COLO829 (cell line): ENCODE measurements around the gene SFMBT1.
A peak's percentile ranks its signal among the peaks of the same experiment; 100 is the strongest.
"Not testable (repeated sequence)": the region's sequence is repeated elsewhere in the genome, so short reads cannot be mapped to it uniquely, and the experiment has no call there.

Source experiments
- DNase-seq: peaks from one replicate; pipeline ENCODE4 v3.0.0; 2012; ENCODE audit warnings: low spot score

Gene SFMBT1

DNA sequence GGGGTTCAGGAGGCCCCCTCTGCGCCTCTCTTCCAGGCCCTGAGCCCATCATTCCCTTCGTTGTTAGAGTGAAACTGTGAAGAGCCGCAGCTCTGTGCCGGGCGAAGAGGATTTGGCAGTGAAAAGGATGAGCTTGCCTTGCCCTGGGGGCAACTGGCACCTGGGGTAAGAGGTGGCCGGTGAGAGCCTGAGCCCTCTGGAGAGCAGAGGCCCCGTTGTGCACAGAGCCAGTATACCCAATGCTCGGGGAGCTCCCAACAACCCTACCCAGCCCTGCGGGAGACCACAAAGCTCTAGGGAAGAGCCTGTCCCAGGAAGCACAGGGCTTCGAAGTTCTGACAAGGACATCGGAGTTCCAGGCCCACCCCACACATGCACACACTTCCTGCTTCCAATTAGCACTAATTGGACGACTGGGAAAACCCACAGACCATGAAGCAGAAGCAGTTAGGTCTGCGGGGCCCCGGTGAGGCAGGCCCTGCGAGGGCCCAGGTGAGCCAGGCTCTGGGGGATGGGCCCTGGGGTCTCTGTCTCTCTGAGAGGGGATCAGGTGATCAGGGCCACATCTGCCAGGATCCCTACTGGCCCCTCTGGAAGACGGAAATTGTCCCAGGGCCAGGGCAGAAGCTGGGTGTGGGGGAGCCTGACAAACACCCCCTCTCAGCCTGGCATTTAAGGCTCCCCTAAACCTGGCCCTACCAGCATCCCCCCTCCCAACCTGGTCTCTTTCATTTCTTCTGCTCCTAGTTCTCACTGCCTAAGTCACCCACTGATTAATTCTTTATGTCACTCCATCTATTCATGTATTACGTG, 27.9 kb upstream of the SFMBT1 start:
- DNase-seq = no peak

DNA sequence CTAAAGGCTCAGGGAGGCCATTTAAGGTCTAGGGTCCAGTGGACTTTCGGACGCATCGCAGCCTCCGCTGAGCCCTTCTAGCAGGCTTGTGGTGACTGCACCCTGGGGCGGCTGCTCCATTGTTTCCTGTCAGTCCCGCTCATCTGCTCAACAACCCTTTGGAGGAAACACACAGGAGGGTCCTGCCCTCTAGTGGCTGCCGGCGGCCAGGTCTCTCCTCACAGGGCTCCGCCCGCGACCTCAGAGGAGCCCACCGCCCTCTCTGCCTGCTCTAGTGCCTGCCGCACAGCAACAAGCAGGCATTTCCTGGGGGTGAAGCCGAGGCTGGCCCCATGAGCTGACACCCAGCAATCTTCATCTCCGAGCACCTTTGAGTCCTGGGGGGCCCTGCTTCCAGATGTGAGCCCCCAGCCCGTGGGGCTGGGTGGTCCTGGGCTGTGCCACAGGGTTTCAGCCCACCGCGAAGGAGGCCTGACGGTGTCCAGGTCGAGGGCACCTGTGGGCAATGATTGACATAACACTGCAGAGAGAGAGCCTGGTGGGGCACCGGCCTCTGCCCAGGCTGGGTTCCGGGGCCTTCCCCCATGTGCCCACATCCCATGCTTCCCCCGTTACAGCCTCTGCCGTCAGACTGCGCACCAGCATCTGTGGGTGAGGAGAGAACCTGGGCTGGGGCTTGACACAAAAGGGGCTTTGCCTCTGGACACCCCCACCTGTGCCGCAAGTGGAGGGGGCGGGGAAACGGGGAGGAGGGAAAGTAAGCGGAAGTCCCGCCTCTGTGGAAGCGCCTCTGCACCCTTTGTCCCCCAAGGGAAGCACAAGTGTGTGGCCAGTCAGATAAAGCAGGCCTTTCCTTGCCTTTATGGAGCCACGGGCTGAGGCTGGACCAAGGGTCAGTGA, 27.0 kb upstream of the SFMBT1 start:
- peak; percentile 86 for DNase-seq

DNA sequence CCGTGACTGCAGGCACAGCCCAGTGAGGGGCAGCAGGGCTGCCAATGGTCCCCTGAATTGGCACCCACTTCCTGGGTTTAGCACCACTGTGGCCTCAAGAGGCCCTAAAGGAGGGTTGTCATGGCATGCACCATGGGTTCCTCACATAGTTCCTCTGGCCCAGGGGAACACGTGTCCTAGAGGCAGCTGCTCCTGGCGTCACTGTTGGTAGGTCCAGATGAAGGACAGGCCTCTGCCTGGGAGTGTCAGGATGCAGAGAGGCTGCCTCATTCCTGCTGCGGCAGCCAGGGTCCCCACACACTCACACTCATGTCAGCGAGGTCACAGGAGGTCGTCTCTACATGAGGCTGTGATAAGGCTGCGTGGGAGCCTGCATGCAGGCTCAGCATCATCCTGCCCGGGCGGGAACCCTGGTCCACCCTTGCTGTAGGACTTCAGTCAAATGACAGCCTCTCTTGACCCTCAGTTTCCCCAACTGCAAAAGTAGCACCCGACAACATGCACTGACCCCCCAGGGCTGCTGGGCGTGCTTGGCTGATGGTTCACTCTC, 26.1 kb upstream of the SFMBT1 start:
- DNase-seq = no peak

DNA sequence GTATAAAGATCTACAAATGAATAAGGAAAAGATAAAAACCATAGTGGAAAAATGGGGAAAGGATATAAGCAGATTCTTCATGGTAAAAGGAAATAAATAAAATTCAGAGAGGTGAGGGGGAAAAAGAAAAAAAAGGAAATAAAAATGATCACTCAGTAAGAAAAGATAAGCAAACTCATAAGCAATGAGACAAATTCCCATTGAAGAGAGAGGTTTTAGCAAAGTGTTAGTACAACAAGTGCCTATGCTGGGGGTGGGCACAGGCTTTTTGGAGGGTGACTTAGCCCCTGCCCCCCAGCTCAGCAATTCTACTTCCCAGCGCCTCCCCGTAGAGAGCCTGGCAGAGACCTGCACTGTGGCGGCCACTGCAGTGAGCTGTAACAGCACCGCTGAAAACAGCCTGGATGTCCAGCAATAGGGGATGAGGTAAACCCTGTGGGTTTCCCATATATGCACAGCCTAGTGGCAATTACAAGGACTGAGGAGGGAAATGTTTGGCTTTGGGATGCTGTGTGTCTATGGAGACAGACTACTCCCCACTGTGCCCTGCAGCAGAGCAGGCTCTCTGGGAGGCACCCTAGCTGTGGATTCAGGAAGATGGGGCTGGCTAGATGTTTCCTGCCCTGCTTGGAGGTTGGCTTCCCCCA, 23.7 kb upstream of the SFMBT1 start:
- DNase-seq = no peak

DNA sequence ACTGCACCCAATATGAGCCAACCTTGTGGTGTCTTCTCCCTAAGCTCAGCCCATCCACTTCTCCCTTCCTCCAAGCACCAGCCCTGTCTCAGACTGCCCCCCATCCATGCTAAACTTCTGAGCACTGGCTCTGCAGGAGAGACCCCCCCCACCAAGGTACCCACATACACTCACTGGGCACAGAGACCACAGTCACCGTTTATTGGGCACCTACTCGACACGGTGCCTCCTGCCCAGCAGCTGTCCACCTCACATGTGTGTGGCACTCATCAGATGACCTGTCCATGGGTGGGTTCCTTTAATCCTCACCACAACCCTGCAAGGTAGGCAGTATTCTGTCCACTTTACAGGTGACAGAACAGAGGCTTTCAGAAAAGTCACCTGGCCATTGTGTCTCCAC, 22.3 kb upstream of the SFMBT1 start:
- no peak for DNase-seq

DNA sequence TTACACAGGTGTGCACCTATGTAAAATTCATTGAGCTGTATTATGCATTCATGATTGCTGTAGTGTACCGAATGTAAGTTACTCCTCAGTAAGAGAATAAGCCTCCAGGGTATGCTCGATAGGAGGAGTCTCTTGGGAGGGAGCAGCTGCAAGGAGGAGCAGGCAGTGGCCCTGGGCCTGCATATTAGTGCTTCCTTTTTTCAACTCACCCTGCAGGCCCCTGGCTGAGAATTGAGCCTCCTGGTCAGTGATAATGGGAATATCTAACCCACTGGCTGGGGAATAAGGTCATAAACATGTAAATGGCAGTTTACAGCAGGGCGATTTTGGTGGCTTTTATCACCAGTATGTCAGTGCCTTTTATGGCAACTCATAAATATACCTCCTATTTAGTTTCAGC, 21.7 kb upstream of the SFMBT1 start:
- no peak for DNase-seq

DNA sequence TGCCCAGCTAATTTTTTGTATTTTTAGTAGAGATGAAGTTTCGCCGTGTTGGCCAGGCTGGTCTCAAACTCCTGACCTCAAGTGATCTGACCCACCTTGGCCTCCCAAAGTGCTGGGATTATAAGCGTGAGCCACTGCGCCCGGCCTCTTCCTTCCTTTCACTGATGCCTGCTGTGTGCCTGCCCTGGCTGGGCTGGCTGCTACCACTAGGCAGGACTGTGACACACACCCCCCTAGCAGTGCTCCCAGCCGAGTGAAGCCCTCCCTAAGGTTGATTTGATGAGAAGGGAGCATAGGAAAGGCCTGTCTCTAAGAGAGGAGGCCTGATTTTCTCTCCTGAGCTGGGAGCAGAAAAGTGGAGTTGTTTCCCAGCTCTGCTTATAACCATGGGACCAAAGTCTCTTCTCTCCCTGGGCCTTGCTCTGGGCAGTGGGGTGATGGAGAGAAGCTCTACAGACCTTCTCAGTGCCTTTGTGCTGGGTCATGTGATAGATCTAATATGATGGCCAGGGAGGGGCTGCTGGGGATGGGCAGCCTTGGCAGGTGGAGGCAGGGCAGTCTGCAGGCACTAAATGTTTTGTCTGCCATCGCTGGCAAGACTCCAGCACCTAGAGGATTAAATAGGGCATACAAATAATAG, 20.1 kb upstream of the SFMBT1 start:
- no peak for DNase-seq

DNA sequence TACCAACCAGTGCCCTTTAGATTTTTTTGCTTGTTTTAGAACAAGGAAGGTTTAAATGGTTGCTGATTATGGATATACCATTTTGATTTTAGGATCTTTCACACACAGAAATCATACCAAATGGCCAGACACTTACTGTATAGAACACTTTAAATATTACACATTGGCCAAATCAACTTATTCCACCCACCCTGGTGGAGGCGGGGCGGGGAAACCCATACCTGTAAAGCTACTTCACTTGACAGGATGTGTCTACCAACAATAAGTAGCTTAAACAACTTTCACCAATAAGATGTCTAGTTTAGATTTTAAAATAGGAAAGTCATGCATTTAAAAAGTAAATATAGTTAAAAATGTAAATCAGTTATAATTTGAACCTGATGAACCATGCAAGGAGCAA, 17.0 kb upstream of the SFMBT1 start:
- no peak for DNase-seq

DNA sequence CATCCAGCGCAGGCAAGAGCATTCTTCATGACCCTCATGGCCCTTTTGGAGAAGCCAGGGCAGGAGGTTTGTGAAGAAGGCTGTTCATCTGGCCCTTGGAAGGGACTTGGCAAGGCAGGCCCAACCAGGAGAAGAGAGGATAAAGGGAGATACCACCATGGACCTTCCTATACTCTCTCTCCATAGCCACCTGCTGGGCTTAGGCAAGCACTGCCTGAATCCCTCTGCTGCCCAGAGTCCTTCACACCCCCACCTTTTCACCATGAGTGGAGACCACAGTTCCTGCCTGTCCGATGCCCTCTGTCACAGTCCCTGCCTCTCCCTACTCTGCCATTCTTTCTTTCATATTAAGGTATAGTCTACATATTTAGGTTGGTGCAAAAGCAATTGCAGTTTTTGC, 10.6 kb upstream of the SFMBT1 start:
- DNase-seq = no peak

DNA sequence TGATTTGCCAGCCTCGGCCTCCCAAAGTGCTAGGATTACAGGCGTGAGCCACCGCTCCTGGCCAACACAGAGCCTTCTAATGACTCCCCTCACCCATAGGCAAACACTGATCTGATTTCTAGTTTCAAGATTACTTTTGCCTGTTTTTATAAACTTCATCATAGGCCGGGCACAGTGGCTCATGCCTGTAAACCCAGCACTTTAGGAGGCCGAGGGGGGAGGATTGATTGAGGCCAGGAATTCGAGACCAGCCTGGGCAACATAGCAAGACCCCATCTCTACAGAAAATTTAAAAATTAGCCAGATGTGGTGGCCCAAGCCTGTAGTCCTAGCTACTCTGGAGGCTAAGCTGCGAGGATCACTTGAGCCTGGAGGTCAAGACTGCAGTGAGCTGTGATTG, 8.4 kb upstream of the SFMBT1 start:
- DNase-seq = not testable (repeated sequence)

DNA sequence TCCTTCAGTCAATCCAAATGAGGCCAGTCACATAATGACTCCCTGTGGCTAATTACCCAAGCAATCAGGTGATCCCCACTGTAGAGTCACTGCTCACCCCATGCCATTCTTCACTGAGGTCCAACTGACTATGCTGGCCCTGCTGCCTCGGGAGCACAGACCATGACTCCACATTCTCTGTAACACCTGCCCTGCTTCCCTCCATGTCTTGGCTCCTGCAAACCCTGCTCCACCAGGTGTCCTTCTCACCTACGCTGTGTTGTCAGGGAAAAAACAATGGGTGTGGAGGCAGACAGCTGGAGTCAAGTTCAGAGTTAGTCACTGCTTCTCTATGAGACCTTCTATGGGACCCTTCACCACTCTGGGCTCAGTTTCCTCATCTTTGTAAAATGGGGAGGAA, 6.1 kb upstream of the SFMBT1 start:
- DNase-seq = no peak

DNA sequence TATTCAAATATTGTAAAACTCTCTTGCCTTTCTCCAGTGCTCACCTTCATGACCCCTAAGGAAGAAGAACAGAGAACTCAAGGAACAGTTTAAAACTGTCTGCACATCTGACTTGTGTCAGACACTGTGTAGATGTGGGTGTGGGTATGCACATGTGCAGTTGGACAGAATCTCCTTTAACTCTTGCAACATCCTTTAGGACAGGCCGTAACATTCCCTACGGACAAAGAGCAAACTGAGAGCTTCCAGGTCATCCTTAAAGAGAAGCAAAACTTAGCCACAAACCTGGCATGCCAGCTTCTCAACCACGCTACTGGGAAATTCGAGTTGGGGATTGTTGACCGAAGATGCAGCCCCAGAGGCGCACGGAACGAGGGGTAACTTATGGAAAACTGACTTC, 4.1 kb upstream of the SFMBT1 start:
- DNase-seq = no peak

DNA sequence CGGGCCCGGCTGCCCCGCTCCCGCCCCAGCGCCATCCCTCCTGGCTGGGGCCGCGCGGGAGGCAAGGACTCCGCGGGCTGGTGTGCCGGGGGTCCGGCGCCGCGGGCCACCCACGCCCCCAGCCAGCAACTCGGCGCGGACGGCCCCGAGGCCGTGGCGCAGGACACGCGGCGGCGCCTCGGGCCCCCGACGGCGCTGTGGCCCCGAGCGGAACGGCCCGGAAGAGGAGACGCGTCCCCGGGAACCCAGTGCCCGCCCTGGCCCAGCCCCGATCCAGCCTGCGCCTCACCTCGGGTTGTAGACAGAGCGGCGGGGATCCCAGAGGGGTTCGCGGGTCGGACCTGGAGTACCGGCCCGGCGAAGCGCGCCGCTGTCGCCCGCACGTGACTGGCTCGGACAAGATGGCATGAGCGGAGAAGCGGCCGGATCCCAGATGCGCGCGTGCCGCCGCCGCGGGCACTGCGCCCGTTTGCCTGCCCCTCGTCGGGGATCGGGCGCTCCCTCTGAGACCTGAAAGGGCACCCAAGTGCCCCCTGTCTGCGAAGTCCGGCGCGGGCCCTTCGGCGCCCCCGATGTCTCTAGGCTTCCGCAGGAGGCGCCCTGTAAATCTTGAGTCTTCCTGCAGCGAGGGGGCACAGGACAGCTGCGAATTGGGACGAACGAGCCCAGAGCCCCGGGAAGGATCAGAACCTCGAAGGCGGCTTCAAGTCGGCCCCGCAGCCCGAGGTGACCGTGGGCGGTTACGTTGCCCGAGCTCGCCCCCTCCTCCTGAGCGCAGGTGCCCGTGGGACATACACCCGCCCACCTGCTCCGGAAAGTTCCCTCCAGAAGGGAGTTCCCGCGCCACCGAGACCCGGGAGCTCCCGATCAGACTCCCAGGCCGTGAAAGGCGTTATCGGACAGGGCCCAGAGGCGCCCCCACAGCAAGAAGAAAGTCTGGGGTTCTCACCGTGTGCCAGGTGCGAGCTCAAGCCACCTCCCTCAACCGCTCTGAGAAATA, 598 bp upstream of the SFMBT1 start:
- peak; percentile 30 for DNase-seq

DNA sequence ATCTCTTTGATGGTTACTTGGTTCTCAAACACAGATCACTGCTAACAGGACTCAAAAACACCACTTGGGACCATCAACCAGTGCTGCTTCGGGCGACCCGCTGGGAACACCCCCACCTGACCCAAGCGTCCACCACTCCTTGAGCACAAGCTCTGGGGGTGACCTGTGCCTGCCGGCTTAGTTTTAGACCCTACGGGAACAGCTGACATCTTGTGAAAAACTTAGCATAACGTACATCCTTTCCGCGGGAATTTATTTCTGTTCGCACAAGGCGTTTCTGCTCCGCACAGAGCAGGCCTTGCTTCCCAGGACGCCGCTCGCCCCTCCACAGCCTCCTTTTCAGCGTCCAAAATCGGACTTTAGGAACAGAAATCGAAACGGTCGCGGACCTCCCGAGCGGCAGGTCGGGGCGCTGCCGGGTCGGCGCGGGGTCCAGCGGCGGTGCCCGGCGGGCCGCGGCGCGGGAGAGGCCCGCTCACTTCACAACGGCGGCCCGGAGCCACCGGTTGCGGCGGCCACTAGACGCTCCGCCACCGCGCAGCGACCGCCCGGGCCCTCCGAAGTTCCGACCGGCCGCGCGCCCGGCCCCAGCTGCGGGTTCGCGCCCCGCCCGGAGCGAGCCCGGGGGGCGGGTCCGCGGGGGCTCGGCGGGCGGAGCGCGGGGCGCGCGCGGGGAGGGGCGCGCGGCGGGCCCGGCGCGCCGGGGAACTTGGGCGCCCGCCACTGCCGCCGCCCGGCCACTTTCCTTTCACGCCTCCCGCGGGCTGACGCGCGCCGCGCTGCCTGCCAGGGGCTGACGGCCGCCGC, 959 bp downstream of the SFMBT1 start:
- DNase-seq = peak; percentile 36

DNA sequence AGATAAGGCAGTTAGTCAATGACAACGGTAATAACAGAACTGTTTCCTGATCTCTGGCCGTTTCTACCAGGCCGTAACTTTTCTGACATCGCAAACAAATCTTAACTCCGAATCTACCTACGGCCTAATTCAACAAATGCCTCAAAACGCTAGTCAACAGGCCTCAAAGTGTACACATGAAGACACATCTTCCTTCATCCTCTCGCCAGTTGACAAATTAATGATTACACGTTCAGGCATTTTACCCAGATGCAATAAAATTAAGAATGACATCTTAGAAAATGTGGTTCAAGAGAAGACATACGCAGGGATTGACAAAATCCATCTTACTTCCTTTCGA, 1.5 kb downstream of the SFMBT1 start:
- DNase-seq = no peak

DNA sequence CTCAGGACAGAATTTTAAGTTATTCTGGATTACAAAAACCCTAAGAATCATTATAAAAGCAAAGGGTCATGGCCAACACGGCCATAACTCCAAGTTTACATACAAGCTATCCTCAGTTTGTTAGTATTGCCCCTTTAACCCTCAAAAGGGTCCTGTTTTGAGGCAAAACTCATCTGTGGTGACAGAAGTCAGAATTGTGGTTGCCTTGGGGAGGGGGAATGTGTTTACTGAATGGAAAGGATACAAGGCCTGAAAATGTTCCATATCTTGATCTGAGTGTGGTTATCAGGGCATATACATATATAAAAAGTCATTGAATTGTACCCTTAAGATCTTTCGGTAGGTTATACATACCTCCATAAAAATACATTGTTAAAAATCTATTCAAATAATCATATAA, 2.1 kb downstream of the SFMBT1 start:
- DNase-seq = no peak

DNA sequence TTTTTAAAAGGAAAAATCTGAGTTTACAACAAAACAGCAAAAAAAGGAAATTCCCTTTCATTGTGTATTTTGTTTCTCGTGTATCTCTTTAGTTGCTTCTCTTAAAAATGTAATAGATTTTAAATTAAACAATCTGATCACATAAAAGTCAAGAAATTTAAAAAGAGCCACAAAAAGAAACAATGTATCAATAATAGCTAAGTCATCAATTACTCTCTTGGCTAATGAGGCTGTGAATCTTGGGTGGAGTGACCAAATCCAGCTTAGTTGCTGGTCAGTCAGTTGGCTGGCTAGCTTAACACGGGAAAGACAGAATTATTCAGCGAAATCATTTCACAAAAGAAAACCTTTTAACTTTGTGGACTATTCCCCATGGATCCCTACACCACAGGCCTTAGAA, 3.2 kb downstream of the SFMBT1 start:
- no peak for DNase-seq

DNA sequence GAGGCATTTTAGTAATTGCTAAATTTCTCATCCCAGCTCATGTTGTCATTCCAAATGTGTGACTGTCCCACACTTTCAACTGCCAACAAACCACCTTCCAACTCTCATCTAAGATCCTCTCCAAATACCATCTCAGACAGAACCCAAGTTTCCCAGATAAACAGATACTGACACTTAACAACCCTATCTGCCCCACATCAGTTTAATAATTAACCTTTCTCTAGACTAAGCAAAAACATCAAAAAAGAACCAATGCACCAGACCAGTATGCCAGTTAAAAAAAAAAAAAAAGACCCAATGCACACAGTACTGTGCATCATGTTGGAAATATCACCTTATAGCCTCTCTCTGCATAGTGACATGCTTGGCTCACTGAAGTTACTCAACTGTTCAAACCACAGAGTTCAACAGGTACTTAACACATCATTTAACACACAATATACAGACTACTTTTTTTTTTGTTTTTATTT, 5.5 kb downstream of the SFMBT1 start:
- no peak for DNase-seq

DNA sequence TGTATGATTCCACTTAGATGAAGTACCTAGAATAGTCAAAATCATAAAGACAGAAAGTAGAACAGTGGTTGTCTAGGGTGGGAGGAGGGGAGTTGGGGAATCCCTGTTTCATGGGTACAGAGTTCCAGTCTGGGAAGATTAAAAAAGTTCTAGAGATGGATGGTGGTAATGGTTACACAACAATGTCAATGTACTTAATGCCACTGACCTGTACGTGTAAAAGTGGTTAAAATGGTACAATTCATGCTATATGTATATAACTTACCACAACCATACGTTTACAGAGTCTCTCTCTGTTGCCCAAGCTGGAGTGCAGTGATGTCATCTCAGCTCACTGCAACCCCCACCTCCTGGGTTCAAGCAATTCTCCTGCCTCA, 6.5 kb downstream of the SFMBT1 start:
- DNase-seq = no peak
